ENCODE results near the gene CNBD2. TPM values are rescaled to one million over a fixed set of nuclear protein-coding genes. Genes with fewer than 3 reads are reported as not detected.

The CNBD2 gene
- total RNA-seq, 1 experiment from 2014 or later: 3.1 TPM

DNA sequence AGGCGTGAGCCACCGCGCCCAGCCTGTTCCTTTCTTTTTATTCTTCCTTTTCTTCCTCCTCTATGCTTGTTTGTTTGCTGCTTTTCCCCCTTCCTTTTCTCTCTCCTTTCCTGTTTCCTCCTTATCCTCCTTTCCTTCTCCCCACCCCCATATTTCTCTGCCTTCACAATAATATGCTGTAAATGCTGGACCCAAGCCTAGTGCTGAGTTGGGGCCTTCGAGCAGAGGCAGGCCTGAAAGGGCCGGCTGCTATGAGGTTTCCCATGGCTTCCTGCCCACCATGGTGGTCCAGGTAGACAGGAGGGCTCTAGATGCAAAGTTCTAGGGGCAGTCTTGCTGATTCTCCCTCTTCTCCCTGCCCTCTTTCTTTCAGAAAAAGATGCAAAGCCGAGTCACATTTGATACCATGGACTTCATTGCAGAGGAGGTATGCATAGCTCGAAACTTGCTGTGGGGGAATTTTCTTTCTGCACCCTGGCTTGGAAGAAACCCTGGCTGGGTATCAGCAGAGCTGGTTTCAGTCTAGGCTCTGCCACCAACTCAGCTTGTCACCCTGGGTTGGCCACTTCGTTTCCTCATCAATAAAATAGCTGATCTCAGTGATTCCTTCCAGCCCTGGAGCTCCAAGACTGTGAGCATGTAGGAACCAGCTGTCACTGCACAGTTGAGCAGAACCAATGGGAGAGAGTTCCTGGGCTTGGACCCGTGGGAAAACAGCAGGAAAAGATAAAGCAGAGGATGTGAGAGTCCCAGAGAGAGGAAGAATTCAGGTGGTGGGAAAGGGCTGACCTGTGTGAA is 7.4 kb downstream of the CNBD2 start:
- TF ChIP-seq EZH2 (IDR thresholded peaks at IDR 0.05; ENCODE audit: borderline replicate concordance, low read depth, low read length, poor library complexity, severe bottlenecking): no peak
- TF ChIP-seq, protein P1, sequence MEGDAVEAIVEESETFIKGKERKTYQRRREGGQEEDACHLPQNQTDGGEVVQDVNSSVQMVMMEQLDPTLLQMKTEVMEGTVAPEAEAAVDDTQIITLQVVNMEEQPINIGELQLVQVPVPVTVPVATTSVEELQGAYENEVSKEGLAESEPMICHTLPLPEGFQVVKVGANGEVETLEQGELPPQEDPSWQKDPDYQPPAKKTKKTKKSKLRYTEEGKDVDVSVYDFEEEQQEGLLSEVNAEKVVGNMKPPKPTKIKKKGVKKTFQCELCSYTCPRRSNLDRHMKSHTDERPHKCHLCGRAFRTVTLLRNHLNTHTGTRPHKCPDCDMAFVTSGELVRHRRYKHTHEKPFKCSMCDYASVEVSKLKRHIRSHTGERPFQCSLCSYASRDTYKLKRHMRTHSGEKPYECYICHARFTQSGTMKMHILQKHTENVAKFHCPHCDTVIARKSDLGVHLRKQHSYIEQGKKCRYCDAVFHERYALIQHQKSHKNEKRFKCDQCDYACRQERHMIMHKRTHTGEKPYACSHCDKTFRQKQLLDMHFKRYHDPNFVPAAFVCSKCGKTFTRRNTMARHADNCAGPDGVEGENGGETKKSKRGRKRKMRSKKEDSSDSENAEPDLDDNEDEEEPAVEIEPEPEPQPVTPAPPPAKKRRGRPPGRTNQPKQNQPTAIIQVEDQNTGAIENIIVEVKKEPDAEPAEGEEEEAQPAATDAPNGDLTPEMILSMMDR (conservative IDR thresholded peaks at IDR 0.05; ENCODE audit: low read depth, low read length): no peak
- intact Hi-C loops (cut with micrococcal nuclease; ENCODE audit: unreplicated experiment): no loop called here
- no peaks in the 10 kb centered on the region for H3K36me3 ChIP-seq (ENCODE audit: insufficient read depth, low read length, poor library complexity, severe bottlenecking)
- no peak for DNase-seq (ENCODE audit: low spot score)
- CTCF ChIA-PET: interaction anchor here (0.6 to 1.4 kb wide), 3 partner anchors 9 to 613 kb away, joined by 3 to 11 read pairs (median 3); no protein-coding TSS in a partner anchor
- H3K27me3 ChIP-seq (replicated peaks; ENCODE audit: insufficient read depth, low read depth, low read length, poor library complexity): no peaks in the 10 kb centered on the region
- no peak overlapping the region for H3K27ac ChIP-seq (ENCODE audit: low read depth, low read length, poor library complexity, severe bottlenecking)
- no TSS peak for BruUV-seq (replicated peaks)
- no peaks in the 10 kb centered on the region for H3K4me1 ChIP-seq (ENCODE audit: insufficient read depth, low read length, poor library complexity, severe bottlenecking)
- no peak overlapping the region for H3K4me3 ChIP-seq (ENCODE audit: low read depth, low read length, poor library complexity, severe bottlenecking)
- no peaks in the 10 kb centered on the region for H3K9me3 ChIP-seq (ENCODE audit: low read depth, low read length, poor library complexity, severe bottlenecking)
- POLR2A ChIA-PET (ENCODE audit: low non-redundant PET): no interaction called here

DNA sequence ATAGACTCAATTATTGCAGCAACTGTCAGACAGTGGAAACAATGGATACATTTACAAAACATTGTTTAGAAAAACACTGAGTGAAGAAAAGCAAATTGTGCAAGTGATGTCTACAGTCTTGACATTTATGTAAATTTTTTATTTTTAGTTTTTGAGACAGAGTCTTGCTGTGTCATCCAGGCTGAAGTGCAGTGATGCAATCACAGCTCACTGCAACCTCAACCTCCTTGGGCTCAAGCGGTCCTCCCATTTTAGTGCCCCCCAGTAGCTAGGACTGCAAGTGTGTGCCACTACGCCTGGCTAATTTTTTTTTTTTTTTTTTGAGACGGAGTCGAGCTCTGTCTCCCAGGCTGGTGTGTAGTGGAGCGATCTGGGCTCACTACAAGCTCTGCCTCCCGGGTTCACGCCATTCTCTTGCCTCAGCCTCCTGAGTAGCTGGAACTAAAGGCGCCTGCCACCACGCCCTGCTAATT is 9.7 kb downstream of the CNBD2 start:
- BruUV-seq (replicated peaks): no TSS peak
- H3K36me3 ChIP-seq (ENCODE audit: insufficient read depth, low read length, poor library complexity, severe bottlenecking): no peaks in the 10 kb centered on the region
- no peak overlapping the region for H3K27ac ChIP-seq (ENCODE audit: low read depth, low read length, poor library complexity, severe bottlenecking)
- TF ChIP-seq EZH2 (IDR thresholded peaks at IDR 0.05; ENCODE audit: borderline replicate concordance, low read depth, low read length, poor library complexity, severe bottlenecking): no peak
- TF ChIP-seq, protein P1 (conservative IDR thresholded peaks at IDR 0.05; ENCODE audit: low read depth, low read length): no peak
- H3K4me3 ChIP-seq (ENCODE audit: low read depth, low read length, poor library complexity, severe bottlenecking): no peak overlapping the region
- H3K9me3 ChIP-seq (ENCODE audit: low read depth, low read length, poor library complexity, severe bottlenecking): no peaks in the 10 kb centered on the region
- no peak for DNase-seq (ENCODE audit: low spot score)
- CTCF ChIA-PET: interaction anchor here (1.2 kb wide), 1 partner anchor 15 kb away, joined by 5 read pairs; no protein-coding TSS in a partner anchor
- intact Hi-C loops (cut with micrococcal nuclease; ENCODE audit: unreplicated experiment): no loop called here
- H3K4me1 ChIP-seq (ENCODE audit: insufficient read depth, low read length, poor library complexity, severe bottlenecking): no peaks in the 10 kb centered on the region
- POLR2A ChIA-PET (ENCODE audit: low non-redundant PET): interaction anchor here (0.6 kb wide), 1 partner anchor 24 kb away, joined by 7 read pairs; the partner anchor contains the start of gene SCAND1
- no peaks in the 10 kb centered on the region for H3K27me3 ChIP-seq (replicated peaks; ENCODE audit: insufficient read depth, low read depth, low read length, poor library complexity)

DNA sequence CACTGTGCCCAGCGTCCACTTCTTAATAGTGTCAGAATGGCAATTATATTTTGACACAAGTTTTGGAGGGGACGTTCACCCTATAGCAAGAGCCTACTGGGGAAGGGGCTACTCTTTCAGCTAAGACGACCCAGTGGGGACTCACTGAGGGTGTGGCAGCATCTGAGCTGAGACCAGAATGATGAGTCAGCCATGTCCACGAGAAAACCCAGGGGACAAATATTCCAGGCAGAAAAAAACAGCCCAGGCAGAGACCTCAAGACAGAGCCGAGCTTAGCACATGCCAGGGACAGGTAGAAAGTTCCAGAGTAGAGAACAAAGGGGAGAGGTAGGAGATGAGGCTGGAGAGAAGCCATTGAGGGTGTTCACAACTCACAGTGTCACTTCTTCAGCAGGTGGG is 11.2 kb downstream of the CNBD2 start:
- H3K4me3 ChIP-seq (ENCODE audit: low read depth, low read length, poor library complexity, severe bottlenecking): no peak overlapping the region
- ChIA-PET CTCF (interaction anchor here (1.2 kb wide), 1 partner anchor 13 kb away, joined by 4 read pairs; no protein-coding TSS in a partner anchor), POLR2A (ENCODE audit: low non-redundant PET) (no interaction called here)
- no peaks in the 10 kb centered on the region for H3K4me1 ChIP-seq (ENCODE audit: insufficient read depth, low read length, poor library complexity, severe bottlenecking)
- no peaks in the 10 kb centered on the region for H3K36me3 ChIP-seq (ENCODE audit: insufficient read depth, low read length, poor library complexity, severe bottlenecking)
- no peak for TF ChIP-seq EZH2 (IDR thresholded peaks at IDR 0.05; ENCODE audit: borderline replicate concordance, low read depth, low read length, poor library complexity, severe bottlenecking)
- TF ChIP-seq, protein P1 (conservative IDR thresholded peaks at IDR 0.05; ENCODE audit: low read depth, low read length): no peak
- no peaks in the 10 kb centered on the region for H3K27me3 ChIP-seq (replicated peaks; ENCODE audit: insufficient read depth, low read depth, low read length, poor library complexity)
- H3K27ac ChIP-seq (ENCODE audit: low read depth, low read length, poor library complexity, severe bottlenecking): no peak overlapping the region
- intact Hi-C loops (cut with micrococcal nuclease; ENCODE audit: unreplicated experiment): no loop called here
- BruUV-seq (replicated peaks): no TSS peak
- DNase-seq (ENCODE audit: low spot score): no peak
- H3K9me3 ChIP-seq (ENCODE audit: low read depth, low read length, poor library complexity, severe bottlenecking): no peaks in the 10 kb centered on the region

Measured in A673 (cell line).